Measurements from ENCODE around the gene SPRED3. TPM values are rescaled to one million over a fixed set of nuclear protein-coding genes. Genes with fewer than 3 reads are reported as not detected.

SPRED3 gene
- total RNA-seq, 4 donors from 2014 or later = 0.22 to 1.1 TPM; not detected in 2

GRCh38 chr19:38367041-38367440 lies 21.5 kb upstream of the SPRED3 start:
- TF ChIP-seq CTCF (IDR thresholded peaks at IDR 0.05; ENCODE audit: low read depth) = no peak

- no peak for TF ChIP-seq CTCF (IDR thresholded peaks at IDR 0.05; ENCODE audit: low read depth)
These were observed 18.9 kb upstream of the SPRED3 start for GRCh38 chr19:38369584-38369983.

GRCh38 chr19:38370299-38370698 lies 18.2 kb upstream of the SPRED3 start:
- no peak for TF ChIP-seq CTCF (IDR thresholded peaks at IDR 0.05; ENCODE audit: low read depth)

GRCh38 chr19:38371081-38371480 lies 17.4 kb upstream of the SPRED3 start:
- TF ChIP-seq CTCF (IDR thresholded peaks at IDR 0.05; ENCODE audit: low read depth) = no peak

- no peak for TF ChIP-seq CTCF (IDR thresholded peaks at IDR 0.05; ENCODE audit: low read depth)
These were observed 14.6 kb upstream of the SPRED3 start for GRCh38 chr19:38373907-38374331.

GRCh38 chr19:38374332-38375097 lies 14.0 kb upstream of the SPRED3 start, which contains the start of gene PSMD8:
PSMD8 (plus strand) TSS chr19:38374571; CDS start chr19:38374602, 31 bp downstream.
- TF ChIP-seq CTCF (IDR thresholded peaks at IDR 0.05; ENCODE audit: low read depth) = no peak

- TF ChIP-seq CTCF (IDR thresholded peaks at IDR 0.05; ENCODE audit: low read depth) = no peak
These were observed 13.4 kb upstream of the SPRED3 start for GRCh38 chr19:38375098-38375493.

All from subcutaneous adipose tissue (tissue), 4 donors.